NOMO-1 (cell line): ENCODE measurements around the gene NDUFA1.
"Not testable (repeated sequence)": the region's sequence is repeated elsewhere in the genome, so short reads cannot be mapped to it uniquely, and the experiment has no call there.

Source experiments
- DNase-seq, 2 experiments: peaks; one replicate each; lab custom pipeline; 2025; ENCODE audit not compliant: unreplicated experiment in 2 of 2; lab: John Stamatoyannopoulos, UW

NDUFA1 gene

GRCh38 chrX:119899125-119899524 lies 27.5 kb downstream of the NDUFA1 start:
- DNase-seq: peak in 1 of 2 experiments; percentile 28

GRCh38 chrX:119900976-119901375 lies 29.3 kb downstream of the NDUFA1 start:
- no peak for DNase-seq

- DNase-seq: no peak
Observed at GRCh38 chrX:119916310-119916709, 44.7 kb downstream of the NDUFA1 start.

GRCh38 chrX:119917877-119918276 lies 46.2 kb downstream of the NDUFA1 start:
- DNase-seq: no peak

GRCh38 chrX:119919835-119920585 lies 48.4 kb downstream of the NDUFA1 start:
- no peak for DNase-seq

- not testable (repeated sequence) for DNase-seq
Observed at GRCh38 chrX:119922391-119922790, 50.8 kb downstream of the NDUFA1 start.
